PFSK-1 (cell line): ENCODE results near the gene RFK.

Experiments used
- FOXP2 ChIP-seq: optimal IDR thresholded peaks from 2 replicates; pipeline ENCODE3; 2011; ENCODE audit warnings: borderline replicate concordance, control low read depth, inconsistent platforms; ENCODE audit not compliant: insufficient read depth; ENCODE audit errors: extremely low read length, extremely low read depth
- POLR2AphosphoS5 ChIP-seq: IDR thresholded peaks from 2 replicates; pipeline ENCODE4 v1.6.1; 2012; ENCODE audit warnings: low read depth, mild to moderate bottlenecking, control low read depth, low read length, moderate library complexity
- SIN3A ChIP-seq: IDR thresholded peaks from 2 replicates; pipeline ENCODE4 v1.6.1; 2012; ENCODE audit warnings: mild to moderate bottlenecking, low read length, moderate library complexity, borderline replicate concordance; ENCODE audit not compliant: insufficient read depth
- TAF1 ChIP-seq: IDR thresholded peaks from 2 replicates; pipeline ENCODE4 v1.6.1; 2012; ENCODE audit warnings: low read length, control low read depth, borderline replicate concordance; ENCODE audit not compliant: insufficient read depth
- TF ChIP-seq, protein P1 (sequence below), 2 experiments: IDR thresholded peaks; 2 replicates each; pipeline versions ENCODE4 v1.6.1 to v1.8.0; 2011 to 2012; ENCODE audit warnings: low read depth in 2 of 2, low read length in 2 of 2, control low read depth in 1 of 2, inconsistent platforms in 1 of 2, mild to moderate bottlenecking in 1 of 2, moderate library complexity in 1 of 2; ENCODE audit not compliant: insufficient read depth in 1 of 2

The RFK gene

DNA sequence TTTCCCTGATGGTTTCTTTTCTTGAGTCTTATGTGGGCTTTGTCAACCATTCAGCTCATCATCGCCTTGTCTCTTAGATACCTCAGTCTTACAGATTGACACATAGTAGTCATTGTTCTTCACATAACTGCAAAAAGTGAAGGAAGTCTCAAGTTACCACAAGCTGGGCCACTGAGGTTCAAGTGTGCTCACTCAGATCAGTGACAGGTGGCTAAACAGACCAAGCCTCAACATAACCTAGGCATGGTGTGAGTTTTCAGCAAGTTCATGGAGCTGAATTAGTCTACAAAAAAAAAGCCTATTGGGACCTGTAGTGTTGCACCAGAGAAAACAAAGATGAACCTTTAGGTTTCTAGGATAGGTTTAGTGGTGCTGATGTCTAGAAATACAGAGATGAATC lies 58.2 kb downstream of the RFK start:
- TF ChIP-seq FOXP2 = no peak
- TF ChIP-seq, protein P1, sequence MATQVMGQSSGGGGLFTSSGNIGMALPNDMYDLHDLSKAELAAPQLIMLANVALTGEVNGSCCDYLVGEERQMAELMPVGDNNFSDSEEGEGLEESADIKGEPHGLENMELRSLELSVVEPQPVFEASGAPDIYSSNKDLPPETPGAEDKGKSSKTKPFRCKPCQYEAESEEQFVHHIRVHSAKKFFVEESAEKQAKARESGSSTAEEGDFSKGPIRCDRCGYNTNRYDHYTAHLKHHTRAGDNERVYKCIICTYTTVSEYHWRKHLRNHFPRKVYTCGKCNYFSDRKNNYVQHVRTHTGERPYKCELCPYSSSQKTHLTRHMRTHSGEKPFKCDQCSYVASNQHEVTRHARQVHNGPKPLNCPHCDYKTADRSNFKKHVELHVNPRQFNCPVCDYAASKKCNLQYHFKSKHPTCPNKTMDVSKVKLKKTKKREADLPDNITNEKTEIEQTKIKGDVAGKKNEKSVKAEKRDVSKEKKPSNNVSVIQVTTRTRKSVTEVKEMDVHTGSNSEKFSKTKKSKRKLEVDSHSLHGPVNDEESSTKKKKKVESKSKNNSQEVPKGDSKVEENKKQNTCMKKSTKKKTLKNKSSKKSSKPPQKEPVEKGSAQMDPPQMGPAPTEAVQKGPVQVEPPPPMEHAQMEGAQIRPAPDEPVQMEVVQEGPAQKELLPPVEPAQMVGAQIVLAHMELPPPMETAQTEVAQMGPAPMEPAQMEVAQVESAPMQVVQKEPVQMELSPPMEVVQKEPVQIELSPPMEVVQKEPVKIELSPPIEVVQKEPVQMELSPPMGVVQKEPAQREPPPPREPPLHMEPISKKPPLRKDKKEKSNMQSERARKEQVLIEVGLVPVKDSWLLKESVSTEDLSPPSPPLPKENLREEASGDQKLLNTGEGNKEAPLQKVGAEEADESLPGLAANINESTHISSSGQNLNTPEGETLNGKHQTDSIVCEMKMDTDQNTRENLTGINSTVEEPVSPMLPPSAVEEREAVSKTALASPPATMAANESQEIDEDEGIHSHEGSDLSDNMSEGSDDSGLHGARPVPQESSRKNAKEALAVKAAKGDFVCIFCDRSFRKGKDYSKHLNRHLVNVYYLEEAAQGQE (IDR thresholded peaks at IDR 0.05; ENCODE audit: insufficient read depth in 1 of 2, low read depth in 2 of 2, low read length in 2 of 2) = no peak
- TF ChIP-seq TAF1 = no peak
- no peak for TF ChIP-seq POLR2AphosphoS5
- no peak for TF ChIP-seq SIN3A
